AG09319 (cell line): ENCODE data around the gene AFF1.

ENCODE experiments used
- DNase-seq: peaks from one replicate; pipeline ENCODE4 v3.0.0-alpha.2; 2010; ENCODE audit warnings: low read depth; ENCODE audit errors: extremely low read depth
- TF ChIP-seq, protein P1 (sequence below): IDR thresholded peaks from 2 replicates; pipeline ENCODE4 v1.5.1; 2011; ENCODE audit warnings: low read depth, mild to moderate bottlenecking, inconsistent platforms, low read length, moderate library complexity

The AFF1 gene

DNA sequence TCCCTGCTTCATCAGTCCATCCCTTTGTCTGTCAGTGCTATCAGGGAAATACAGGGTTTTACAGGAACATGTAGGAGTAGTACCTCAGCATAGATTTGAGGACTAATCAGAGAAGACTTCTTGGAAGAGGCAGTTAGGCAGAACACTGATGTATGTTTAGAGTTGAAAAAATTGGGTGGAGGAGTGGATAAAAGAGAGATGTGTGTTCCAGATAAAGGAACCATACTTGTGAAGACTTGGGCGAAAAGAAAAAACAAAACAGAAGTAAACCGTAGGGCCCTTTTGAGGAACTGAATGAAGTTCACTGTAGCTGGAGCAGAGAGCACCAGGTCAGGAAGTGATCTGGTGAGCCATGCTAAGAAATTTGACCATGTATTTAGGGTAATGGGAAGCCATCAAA is 32.3 kb downstream of the AFF1 start:
- TF ChIP-seq, protein P1, sequence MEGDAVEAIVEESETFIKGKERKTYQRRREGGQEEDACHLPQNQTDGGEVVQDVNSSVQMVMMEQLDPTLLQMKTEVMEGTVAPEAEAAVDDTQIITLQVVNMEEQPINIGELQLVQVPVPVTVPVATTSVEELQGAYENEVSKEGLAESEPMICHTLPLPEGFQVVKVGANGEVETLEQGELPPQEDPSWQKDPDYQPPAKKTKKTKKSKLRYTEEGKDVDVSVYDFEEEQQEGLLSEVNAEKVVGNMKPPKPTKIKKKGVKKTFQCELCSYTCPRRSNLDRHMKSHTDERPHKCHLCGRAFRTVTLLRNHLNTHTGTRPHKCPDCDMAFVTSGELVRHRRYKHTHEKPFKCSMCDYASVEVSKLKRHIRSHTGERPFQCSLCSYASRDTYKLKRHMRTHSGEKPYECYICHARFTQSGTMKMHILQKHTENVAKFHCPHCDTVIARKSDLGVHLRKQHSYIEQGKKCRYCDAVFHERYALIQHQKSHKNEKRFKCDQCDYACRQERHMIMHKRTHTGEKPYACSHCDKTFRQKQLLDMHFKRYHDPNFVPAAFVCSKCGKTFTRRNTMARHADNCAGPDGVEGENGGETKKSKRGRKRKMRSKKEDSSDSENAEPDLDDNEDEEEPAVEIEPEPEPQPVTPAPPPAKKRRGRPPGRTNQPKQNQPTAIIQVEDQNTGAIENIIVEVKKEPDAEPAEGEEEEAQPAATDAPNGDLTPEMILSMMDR, result no peak
- DNase-seq, result no peak

DNA sequence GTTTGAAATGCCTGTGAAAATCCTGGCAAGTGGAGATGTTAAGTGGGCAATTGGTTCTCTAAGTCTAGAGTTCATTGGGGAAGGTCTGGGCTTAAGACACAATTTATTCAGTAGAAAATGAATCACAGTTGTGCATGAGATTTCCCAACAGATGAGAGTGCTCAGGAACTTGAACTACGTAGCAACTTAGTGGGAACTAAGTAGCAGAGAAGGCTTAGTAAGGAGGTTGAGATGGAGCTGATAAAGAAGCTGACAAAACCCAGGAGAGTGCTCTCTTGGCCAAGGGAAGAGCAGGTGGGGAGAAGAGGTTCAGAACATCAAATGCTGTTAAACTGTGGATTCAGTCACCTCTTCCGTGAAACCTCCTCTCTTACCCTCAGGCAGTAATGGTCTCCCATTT is 33.0 kb downstream of the AFF1 start:
- TF ChIP-seq, protein P1, result no peak
- DNase-seq, result no peak

DNA sequence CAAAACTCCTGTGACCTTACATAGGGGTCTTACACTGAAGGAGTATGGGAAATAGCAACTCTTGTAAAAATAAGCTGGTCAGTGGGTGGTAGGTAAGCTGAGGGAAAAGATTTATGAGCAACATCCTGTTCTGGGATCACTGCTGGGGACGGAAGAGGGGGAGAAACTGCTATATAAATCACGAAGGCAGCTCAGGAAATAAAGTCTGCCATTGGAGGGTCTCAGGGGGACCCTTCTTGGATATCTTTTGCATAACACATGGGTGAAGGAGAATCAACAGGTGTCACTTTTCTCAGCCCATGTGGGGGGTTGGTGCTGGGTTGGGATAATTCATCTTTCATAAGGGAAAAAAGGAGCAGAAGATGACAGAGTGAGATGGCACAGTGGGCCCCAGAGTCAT is 33.7 kb downstream of the AFF1 start:
- TF ChIP-seq, protein P1, result no peak
- no peak for DNase-seq

DNA sequence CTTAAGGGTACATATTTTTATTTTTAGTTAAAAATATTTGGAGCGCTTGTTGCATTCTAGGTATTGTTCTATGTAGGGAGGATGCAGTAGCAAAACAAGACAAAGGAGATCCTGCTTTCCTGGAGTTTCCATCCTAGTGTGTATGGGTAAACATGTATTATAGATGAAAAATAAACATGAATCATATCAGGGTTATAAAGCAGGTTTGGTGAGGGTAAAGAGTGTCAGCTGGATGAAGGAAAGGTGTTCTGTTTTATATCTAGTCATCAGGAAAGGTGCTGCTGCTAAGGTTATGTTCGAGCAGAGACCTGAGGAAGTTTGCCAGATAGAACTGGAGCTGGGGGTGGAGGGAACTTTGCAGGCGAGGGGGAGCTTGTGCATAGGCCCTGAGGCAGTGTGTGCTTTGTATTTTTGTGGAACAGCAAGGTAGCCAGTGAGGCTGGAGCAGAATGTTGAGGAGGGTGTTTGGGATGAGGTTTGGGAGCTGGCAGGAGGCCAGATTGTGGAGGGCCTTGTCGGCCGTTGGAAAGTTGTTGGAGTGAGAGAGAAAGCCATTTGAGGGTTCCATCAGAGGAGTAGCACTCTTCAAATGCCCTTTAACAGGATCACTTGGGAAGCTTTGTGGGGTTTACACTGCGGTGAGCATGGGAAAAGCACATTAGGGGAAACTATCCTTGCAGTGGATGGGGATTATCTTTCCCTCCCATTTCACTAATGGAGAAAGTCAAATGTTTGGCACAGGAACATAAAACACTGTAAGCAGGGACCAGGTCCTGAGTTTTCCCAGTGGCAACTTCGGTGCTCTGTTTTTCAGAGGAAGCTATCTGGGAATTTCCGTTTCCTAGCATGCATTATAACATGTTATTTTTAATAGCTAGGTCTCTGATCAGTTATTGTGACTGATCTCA is 35.9 kb downstream of the AFF1 start:
- TF ChIP-seq, protein P1, result no peak
- DNase-seq, result no peak

DNA sequence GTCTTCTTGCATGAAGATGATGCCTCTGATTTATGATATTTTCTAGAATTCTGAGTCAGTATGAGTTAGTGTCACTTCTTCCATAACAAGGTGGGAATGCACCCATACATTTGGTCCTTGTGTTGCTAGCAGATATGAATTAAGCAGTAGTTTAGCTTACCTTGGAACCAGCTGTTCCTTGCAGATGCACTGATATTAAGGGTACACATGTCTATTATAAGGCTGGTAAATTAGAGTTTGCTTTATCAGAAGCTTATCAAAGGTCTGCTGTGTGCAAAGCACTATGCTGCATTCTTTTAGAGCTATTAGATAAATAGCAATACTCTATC is 36.5 kb downstream of the AFF1 start:
- TF ChIP-seq, protein P1, result no peak
- DNase-seq, result no peak

DNA sequence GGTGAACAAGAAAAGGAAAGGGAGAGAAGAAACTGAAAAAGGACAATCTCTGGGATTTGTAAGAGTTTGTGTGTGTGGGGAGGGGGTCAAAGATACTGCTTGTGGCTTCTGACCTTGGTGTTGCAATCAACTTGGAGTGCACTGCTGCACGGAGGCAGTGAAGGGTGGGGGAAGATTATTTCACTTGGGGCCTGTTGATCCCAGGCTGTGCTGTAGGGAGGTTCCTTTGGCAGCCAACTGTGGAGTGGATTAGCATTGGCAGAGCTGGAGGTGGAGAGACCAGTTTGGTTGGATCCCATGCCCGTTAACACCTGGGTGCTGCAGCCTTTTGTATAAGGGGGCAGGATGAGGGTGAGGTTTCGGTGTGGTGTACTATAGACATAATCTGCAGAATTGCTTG is 38.2 kb downstream of the AFF1 start:
- TF ChIP-seq, protein P1, result no peak
- no peak for DNase-seq

DNA sequence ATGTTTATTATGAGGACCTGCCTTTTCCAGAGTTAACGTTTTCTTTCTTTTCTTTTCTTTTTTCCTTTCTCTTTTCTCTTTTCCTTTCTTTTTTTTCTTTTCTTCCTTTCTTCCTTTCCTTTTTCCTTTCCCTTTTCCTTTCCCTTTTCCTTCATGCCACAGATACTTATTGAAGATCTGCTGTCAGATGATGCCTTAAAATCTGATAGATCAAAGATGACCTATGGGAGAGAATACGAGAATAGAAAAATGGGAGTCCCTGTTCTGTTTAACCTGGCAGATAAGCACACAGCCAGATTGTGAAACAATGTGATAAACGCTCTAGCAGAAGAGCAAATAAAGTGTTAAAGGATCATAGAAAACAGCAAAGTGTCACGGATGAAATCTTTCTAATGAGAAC is 38.9 kb downstream of the AFF1 start:
- DNase-seq, result no peak
- TF ChIP-seq, protein P1, result no peak
